Stimulated activated effector memory CD8-positive, alpha-beta T cell treated with anti-CD3 and anti-CD28 coated beads, Interleukin-12 subunit alpha, Interleukin-12 subunit beta, amount 100 ng/mL, for 72 hours (primary cell): ENCODE measurements around the gene OR5K4.
"Not testable (repeated sequence)": the region's sequence is repeated elsewhere in the genome, so short reads cannot be mapped to it uniquely, and the experiment has no call there.

Experiments
- ATAC-seq: fragments of 150-1000 bp; cut with Tn5 transposase; 2 replicates; pipeline ENCODE4 v1.10.0; 2021
- DNase-seq, 2 donors: peaks; one replicate each; pipeline ENCODE4 v3.0.0; 2021 to 2022; ENCODE audit warnings: low spot score in 2 of 2
- H3K27ac Mint-ChIP-seq: one replicate; pipeline ENCODE4 v1.8.0; 2022; ENCODE audit warnings: mild to moderate bottlenecking, mixed read lengths
- H3K36me3 Mint-ChIP-seq: one replicate; pipeline ENCODE4 v1.8.0; 2022; ENCODE audit warnings: mild to moderate bottlenecking, mixed read lengths
- H3K4me1 Mint-ChIP-seq: one replicate; pipeline ENCODE4 v1.8.0; 2022; ENCODE audit warnings: mixed read lengths
- H3K4me3 Mint-ChIP-seq: one replicate; pipeline ENCODE4 v1.8.0; 2022; ENCODE audit warnings: mild to moderate bottlenecking, mixed read lengths
- H3K9me3 Mint-ChIP-seq: one replicate; pipeline ENCODE4 v1.8.0; 2022; ENCODE audit warnings: mixed read lengths

Gene OR5K4

DNA sequence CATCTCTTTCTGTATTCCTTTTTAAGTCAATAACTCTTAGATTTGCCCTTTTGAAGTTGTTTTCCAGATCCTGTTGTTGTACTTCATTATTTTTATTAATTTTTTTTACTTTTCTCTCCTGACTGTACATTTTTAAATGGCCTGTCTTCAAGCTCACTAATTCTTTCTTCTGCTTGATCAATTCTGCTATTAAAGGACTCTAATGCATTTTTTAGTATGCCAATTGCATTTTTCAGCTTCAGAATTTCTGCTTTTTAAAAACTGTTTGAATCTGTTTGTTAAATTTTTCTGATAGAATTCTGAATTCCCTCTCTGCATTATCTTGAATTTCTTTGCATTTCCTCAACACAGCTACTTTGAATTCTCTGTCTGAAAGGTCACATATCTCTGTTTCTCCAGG, 5.6 kb downstream of the OR5K4 start:
- ATAC-seq = no peak
- no peak overlapping the region for H3K27ac Mint-ChIP-seq
- H3K9me3 Mint-ChIP-seq = peaks cover 14% of the 10 kb centered on the region
- no peak for DNase-seq
- H3K4me1 Mint-ChIP-seq = peaks cover 5% of the 10 kb centered on the region
- no peak overlapping the region for H3K4me3 Mint-ChIP-seq
- H3K36me3 Mint-ChIP-seq = no peaks in the 10 kb centered on the region

DNA sequence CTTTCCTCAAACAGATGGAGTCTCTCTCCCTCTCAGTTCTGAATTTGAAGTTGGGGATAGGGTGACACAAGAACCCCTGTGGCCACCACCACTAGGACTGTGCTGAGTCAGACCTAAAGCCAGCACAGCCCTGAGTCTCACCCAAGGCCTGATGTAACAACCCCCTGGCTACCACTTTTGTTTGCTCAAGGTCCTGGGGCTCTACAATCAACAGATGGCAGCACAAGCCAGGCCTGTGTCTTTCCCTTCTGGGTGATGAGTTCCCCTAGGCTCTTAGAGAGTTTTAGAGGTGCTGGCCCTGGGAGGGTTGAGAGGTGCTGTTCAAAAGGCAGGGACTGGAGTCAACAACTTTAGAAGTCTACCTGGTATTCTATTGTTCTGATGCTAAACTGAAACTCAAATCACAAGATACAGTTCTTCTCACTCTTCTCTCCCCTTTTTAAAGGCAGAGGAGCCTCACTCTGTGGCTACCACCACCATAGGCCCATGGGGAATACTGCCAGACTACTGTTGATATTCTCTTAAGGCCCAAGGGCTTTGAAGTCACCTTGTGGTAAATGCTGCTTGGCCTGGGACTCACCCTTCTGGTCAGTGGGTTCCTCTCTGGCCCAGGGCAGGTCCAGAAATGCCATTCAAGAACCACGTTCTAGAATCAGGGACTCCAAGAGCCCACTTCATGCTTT, 6.5 kb downstream of the OR5K4 start:
- Mint-ChIP-seq H3K27ac (no peak overlapping the region), H3K4me3 (no peak overlapping the region), H3K36me3 (no peaks in the 10 kb centered on the region), H3K4me1 (peaks cover 5% of the 10 kb centered on the region), H3K9me3 (peaks cover 14% of the 10 kb centered on the region)
- ATAC-seq (peak; percentile 88), DNase-seq (peak in 1 of 2 donors; percentile 59)

DNA sequence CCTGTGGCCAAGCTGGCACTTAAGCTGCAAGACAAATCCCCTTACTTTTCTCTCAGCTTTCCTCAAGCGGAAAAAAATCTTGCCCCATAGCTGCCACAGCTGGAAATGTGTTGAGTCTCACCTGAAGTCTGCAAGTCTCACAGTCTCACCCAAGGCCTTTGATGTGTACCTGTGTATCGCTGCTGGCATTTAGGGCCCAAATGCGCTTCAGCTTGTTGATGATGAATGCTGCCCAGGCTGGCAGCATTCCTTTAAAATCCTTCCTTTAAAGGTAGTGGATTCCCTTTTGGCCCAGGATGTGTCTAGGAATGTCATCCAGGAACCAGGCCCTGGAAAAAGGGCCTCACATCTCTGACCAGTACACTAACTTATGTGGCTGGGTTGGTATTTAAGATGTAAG, 7.0 kb downstream of the OR5K4 start:
- DNase-seq (no peak), ATAC-seq (no peak)
- Mint-ChIP-seq H3K36me3 (no peaks in the 10 kb centered on the region), H3K9me3 (peaks cover 17% of the 10 kb centered on the region), H3K4me3 (no peak overlapping the region), H3K4me1 (peaks cover 5% of the 10 kb centered on the region), H3K27ac (peak overlapping the region; percentile 77)

DNA sequence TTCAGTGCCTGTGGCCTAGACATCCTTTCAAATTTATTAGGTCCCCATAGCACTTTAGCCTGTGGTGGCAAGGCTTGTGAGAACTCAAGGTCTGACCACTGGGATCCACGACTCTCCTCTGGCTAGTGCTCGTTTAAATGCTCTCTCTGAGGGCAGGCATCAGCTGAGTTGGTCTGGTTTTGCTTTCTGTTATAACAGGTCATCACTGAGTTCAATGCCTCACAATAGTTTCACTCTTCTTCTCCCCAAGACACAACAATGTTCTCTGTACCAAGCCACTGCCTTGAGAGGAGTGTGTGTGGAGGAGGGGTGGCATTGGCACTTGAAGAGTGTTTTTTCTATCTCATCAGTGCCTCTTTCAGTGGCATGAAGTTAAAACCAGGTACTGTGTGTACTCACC, 7.6 kb downstream of the OR5K4 start:
- Mint-ChIP-seq H3K4me1 (peaks cover 5% of the 10 kb centered on the region), H3K27ac (peak overlapping the region; percentile 77), H3K4me3 (no peak overlapping the region), H3K36me3 (no peaks in the 10 kb centered on the region), H3K9me3 (peaks cover 18% of the 10 kb centered on the region)
- ATAC-seq = peak; percentile 31
- DNase-seq = no peak

DNA sequence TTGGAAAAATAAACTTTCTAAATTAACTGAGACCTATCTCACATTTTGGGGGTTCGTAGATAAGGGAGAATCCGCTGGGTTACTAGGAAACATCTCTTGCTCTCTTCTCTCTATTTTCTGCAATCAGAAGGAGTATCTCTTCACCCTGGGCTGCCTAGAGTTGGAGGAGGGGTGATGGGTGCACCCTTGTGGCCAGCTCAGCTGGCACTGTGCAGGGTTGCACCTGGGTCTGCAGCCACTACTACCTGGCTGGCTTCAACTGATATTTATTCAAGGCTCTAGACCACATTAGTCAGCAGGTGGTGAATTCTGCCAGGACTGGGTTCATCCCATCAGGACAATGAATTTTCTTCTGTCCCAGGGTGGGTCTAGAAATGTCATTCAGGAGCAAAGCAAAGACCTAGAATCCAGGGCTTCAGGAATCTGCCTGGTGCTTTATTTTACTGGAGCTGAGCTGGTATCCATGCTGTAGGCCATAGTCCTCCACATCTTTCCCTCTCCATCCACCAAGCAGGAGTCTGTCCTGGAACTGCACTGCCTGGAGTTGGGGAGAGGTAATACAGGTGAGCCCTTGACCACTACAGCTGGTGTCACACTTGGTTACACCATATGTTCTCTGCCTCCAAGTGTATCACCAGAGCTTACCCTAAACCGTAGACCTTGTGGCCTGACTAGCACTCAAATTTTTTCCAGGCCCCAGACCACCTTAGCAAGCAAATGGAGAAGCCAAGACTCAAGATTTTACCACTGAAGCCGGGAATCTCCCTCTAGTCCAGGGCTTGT, 14.0 kb downstream of the OR5K4 start:
- Mint-ChIP-seq H3K4me3 (no peak overlapping the region), H3K9me3 (peaks cover 3% of the 10 kb centered on the region), H3K36me3 (no peaks in the 10 kb centered on the region), H3K4me1 (peaks cover 7% of the 10 kb centered on the region), H3K27ac (no peak overlapping the region)
- ATAC-seq = peak; percentile 32
- DNase-seq = no peak

DNA sequence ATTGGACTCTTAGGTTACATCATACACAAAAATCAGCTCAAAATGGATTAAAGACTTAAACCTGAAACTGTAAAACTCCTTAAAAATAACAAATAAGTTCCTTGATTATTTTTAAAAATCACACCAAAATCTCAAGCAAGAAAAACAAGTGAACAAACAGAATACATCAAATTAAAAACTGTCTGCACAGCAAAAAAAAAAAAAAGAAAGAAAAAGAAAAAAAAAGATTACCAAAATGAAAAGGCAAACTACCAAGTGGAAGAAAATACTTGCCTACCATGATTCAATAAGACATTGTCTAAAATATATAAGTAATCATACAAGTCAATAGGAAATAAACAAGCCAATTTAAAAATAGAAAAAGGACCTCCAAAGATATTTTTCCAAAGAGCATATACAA, 17.5 kb downstream of the OR5K4 start:
- H3K9me3 Mint-ChIP-seq = no peaks in the 10 kb centered on the region
- no peak for DNase-seq
- H3K4me3 Mint-ChIP-seq = no peak overlapping the region
- H3K36me3 Mint-ChIP-seq = no peaks in the 10 kb centered on the region
- no peak for ATAC-seq
- H3K4me1 Mint-ChIP-seq = peaks cover 7% of the 10 kb centered on the region
- peak overlapping the region; percentile 6 for H3K27ac Mint-ChIP-seq

DNA sequence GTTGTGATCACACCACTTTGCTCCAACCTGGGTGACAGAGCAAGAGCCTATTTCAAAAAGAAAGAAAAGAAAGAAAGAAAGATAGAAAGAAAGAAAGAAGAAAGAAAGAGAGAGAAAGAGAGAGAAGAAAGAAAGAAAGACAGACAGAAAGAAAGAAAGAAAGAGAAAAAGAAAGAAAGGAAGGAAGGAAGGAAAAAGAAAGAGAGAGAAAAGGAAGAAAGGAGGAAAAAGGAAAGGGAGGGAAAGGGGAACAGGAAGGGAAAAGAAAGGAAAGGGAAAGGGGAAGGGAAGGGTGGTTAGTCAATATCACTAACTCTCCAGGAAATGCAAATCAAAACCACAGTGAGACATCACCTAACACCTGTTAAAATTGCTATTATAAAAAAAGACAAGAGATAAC, 18.2 kb downstream of the OR5K4 start:
- H3K9me3 Mint-ChIP-seq = no peaks in the 10 kb centered on the region
- peaks cover 7% of the 10 kb centered on the region for H3K4me1 Mint-ChIP-seq
- H3K4me3 Mint-ChIP-seq = no peak overlapping the region
- peak overlapping the region; percentile 6 for H3K27ac Mint-ChIP-seq
- H3K36me3 Mint-ChIP-seq = no peaks in the 10 kb centered on the region
- DNase-seq (no peak), ATAC-seq (no peak)

DNA sequence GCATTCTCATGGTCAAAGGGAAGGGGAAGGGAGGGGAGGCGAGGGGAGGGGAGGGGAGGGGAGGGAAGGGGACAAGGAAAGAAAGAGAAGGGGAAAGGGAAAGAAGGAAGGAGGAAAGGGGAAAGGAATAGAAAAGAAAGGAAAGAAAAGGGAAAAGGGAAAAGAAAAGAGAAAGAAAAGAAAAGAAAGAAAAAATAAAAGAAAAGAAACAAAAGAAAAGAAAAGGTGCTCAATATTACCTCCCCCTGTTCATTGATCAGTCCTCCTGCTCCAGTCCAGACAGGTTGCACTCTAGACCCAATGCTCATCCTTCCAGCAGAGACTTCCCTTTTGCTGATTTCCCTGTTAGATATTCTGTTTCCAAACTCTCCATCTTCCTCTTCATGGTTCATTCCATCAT, 18.8 kb downstream of the OR5K4 start:
- no peaks in the 10 kb centered on the region for H3K9me3 Mint-ChIP-seq
- H3K27ac Mint-ChIP-seq = no peak overlapping the region
- H3K4me3 Mint-ChIP-seq = no peak overlapping the region
- ATAC-seq (no peak), DNase-seq (no peak)
- H3K4me1 Mint-ChIP-seq = peaks cover 7% of the 10 kb centered on the region
- no peaks in the 10 kb centered on the region for H3K36me3 Mint-ChIP-seq

DNA sequence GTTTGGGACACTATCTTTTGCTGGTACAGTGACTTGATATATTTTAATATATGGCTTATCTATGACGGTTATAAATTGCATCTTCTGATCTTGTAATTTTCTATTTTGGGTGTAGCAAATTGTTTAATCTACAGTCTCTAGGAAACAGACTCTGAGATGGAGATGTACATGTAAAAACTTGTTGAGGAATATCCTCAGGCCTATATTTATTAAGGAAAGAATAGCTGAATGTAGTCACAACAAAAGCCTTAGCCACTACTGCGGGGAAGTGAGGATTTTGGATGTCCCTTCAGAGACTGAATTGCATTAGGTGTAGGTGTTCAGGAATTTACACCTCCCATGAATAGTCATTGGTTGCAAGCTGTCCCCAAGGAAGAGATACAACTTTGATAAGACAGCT, 23.0 kb downstream of the OR5K4 start:
- Mint-ChIP-seq H3K4me3 (no peak overlapping the region), H3K4me1 (peaks cover 5% of the 10 kb centered on the region), H3K27ac (no peak overlapping the region), H3K9me3 (no peaks in the 10 kb centered on the region), H3K36me3 (no peaks in the 10 kb centered on the region)
- no peak for ATAC-seq
- no peak for DNase-seq

DNA sequence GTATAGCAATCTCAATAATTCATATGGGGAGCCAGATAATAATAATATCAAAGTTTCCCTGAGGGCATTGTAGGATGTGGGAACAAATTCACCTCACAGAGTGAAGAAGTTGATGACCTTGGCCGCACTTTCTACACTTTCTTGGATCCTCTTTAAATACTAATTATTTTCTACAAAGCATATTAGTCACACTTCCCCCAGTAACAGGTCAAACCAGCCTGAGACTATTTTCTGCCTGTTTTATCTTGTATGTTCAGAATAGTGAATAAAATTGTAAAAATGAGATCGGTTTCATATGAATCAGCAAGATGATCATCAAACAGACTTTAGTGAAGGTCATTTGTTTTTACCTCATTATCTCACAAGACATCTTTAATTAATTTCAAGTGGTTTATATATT, 34.5 kb downstream of the OR5K4 start:
- Mint-ChIP-seq H3K27ac (no peak overlapping the region), H3K36me3 (no peaks in the 10 kb centered on the region), H3K9me3 (no peaks in the 10 kb centered on the region), H3K4me1 (no peaks in the 10 kb centered on the region), H3K4me3 (no peak overlapping the region)
- DNase-seq = no peak
- ATAC-seq = no peak

DNA sequence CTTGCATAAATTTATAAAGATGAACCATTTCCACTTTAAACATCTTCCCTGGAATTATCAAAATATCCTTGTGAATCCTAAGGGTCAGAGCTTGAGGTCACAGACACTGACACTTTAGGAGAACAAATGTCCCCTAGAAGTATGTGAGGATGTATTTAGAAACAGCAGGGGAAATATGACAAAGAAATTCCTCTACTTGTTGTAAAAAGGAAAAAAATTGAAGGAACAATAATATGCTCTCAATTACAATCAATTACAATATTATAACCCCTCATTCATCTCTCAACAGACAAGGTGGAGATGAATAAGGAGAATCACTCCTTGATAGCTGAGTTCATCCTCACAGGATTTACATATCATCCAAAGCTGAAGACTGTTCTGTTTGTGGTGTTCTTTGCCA, 36.7 kb downstream of the OR5K4 start, which contains the start of gene OR5K3:
Gene OR5K3, plus strand, starts transcription at position 301 of the 400 bp plus-strand sequence. Its CDS starts 0 bp downstream, at position 301.
- DNase-seq (no peak), ATAC-seq (no peak)
- Mint-ChIP-seq H3K9me3 (no peaks in the 10 kb centered on the region), H3K4me1 (no peaks in the 10 kb centered on the region), H3K27ac (no peak within 1 kb of the TSS), H3K4me3 (no peak within 1 kb of the TSS), H3K36me3 (no peaks in the 10 kb centered on the region)

DNA sequence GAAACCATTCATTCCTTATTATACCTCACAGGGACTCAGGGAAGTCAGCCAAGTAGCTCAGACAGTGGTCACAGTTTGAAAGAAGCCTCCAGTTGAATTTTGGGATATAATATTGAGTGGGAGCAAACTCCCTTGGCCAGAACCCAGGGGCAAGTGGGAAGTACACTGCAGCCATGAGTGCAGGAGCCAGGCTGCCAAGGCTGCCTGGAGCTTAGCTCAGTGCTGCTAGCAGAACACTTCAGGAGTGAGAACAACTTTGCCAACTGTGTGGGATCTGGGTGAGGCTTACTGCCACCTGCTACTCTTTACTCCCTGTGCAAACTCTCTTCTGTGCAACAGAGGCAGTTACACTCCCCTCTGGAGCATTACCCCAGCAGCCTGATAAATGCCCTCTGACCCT, 41.4 kb downstream of the OR5K4 start:
- peaks cover 12% of the 10 kb centered on the region for H3K9me3 Mint-ChIP-seq
- H3K27ac Mint-ChIP-seq = no peak overlapping the region
- H3K4me3 Mint-ChIP-seq = no peak overlapping the region
- no peaks in the 10 kb centered on the region for H3K4me1 Mint-ChIP-seq
- no peak for ATAC-seq
- no peak for DNase-seq
- no peaks in the 10 kb centered on the region for H3K36me3 Mint-ChIP-seq

DNA sequence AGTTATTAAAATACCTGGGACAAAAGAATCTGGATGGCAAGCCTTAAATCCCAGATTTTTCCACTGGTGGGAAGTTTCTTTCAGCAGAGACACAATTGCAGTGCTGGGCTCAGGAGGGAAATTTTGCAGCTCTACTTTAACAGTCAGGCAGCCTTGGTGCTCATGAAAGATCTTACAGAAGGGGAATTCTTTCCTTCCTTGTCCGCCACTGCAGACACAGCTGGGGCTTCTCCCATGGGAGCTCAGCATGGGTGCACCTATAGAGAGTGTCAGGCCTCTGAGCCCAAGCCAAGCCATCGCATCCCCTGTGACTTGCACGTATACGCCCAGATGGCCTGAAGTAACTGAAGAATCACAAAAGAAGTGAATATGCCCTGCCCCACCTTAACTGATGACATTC, 42.8 kb downstream of the OR5K4 start:
- H3K4me3 Mint-ChIP-seq, H3K27ac Mint-ChIP-seq, H3K36me3 Mint-ChIP-seq, DNase-seq, ATAC-seq, H3K4me1 Mint-ChIP-seq: not testable (repeated sequence)
- H3K9me3 Mint-ChIP-seq = peaks cover 12% of the 10 kb centered on the region

DNA sequence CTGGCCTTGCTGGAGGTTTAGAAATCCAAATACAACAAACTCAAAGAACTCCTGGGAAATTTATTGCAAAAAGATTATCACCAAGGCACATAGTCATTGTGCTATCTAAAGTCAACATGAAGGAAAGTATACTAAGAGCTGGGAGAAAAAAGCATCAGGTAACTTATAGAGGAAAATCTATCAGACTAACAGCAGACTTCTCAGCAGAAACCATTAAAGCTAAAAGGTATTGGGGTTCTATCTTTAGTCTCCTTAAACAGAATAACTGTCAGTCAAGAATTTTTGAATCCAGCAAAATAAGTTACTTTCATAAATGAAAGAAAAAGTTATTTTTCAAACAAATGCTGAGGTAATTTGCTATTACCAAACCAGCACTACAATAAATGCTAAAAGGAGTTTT, 44.9 kb downstream of the OR5K4 start:
- no peak overlapping the region for H3K4me3 Mint-ChIP-seq
- DNase-seq (no peak), ATAC-seq (no peak)
- H3K27ac Mint-ChIP-seq = no peak overlapping the region
- H3K36me3 Mint-ChIP-seq = no peaks in the 10 kb centered on the region
- peaks cover 20% of the 10 kb centered on the region for H3K9me3 Mint-ChIP-seq
- peaks cover 8% of the 10 kb centered on the region for H3K4me1 Mint-ChIP-seq

DNA sequence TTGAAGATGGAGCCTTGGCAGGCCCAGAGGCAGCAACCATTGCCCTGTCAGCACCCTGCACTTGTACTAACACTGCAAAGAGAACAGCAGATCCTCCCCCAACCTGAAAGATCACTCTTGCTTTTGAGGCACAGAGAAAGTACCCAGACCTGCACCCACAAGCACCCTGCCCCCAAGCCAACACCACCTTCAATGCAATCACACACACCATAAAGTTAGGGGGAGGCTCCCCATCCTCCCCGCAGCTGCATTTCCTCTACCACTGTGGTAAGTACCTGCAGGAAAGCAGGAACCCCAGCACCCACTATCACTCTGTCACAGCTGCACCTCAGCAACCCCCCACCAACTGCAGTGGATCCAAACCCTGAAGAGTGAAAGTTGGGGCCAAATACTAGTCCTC, 48.9 kb downstream of the OR5K4 start:
- H3K4me1 Mint-ChIP-seq = peaks cover 8% of the 10 kb centered on the region
- no peak overlapping the region for H3K27ac Mint-ChIP-seq
- no peaks in the 10 kb centered on the region for H3K36me3 Mint-ChIP-seq
- DNase-seq = no peak
- H3K4me3 Mint-ChIP-seq = no peak overlapping the region
- no peak for ATAC-seq
- peaks cover 40% of the 10 kb centered on the region for H3K9me3 Mint-ChIP-seq

DNA sequence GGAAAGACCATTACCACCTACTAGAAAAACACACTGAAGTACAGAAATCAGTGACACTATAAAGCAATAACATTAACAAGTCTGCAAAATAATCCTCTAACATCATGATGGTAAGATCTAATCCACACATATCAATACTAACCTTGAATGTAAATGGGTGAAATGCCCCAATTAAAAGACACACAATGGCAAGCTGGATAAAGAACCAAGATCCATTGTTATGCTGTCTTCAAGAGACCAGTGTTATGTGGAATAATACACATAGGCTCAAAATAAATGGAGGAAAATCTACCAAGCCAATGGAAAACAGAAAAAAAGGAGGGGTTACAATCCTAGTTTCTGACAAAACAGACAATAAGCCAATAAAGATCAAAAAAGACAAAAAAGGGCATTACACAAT, 50.4 kb downstream of the OR5K4 start:
- DNase-seq (no peak), ATAC-seq (no peak)
- Mint-ChIP-seq H3K36me3 (no peaks in the 10 kb centered on the region), H3K4me3 (no peak overlapping the region), H3K9me3 (peaks cover 37% of the 10 kb centered on the region), H3K4me1 (peaks cover 8% of the 10 kb centered on the region), H3K27ac (no peak overlapping the region)
